ENCODE data around the gene FTSJ1.

Gene FTSJ1

GRCh38 chrX:48470110-48470832 is 5.7 kb upstream of the FTSJ1 start, which contains the start of gene SLC38A5:
SLC38A5 (minus strand) TSS chrX:48470260; CDS start chrX:48467924, 2,336 bp downstream.
- DNase-seq (ENCODE audit: low spot score) = no peak

DNA sequence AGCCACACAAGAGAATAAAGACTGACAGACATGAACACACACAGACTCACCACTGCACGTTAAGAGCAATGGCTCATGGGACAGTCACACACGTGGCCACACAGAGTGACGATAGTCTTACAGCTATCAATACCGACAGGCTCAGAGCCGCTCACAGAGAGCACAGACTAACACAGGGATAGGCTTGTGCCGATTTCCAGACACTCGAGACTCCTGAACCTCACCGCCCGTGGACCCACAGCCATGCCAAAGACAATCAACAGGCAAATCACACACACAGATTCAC is 5.2 kb upstream of the FTSJ1 start:
- no peak for DNase-seq (ENCODE audit: low spot score)

DNA sequence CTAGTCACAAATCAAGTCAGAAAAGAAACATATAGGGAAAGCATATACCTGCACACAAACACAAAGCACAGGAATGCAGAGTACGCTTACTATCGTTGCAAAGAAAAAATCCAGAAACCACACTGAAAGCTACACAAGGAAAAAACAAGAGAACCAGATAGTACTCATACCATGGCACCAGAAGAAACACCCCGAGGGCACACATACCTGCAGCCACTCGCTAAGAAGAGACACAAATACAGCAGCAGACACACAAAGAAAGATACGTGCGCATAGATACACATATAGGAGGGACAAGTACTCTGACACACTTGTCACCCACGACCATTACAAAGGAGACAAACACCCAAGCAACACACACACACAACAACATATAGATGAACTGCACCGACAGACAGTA is 4.5 kb upstream of the FTSJ1 start:
- no peak for DNase-seq (ENCODE audit: low spot score)

- DNase-seq (ENCODE audit: low spot score) = no peak
Observed at GRCh38 chrX:48472225-48472624, 3.8 kb upstream of the FTSJ1 start.

DNA sequence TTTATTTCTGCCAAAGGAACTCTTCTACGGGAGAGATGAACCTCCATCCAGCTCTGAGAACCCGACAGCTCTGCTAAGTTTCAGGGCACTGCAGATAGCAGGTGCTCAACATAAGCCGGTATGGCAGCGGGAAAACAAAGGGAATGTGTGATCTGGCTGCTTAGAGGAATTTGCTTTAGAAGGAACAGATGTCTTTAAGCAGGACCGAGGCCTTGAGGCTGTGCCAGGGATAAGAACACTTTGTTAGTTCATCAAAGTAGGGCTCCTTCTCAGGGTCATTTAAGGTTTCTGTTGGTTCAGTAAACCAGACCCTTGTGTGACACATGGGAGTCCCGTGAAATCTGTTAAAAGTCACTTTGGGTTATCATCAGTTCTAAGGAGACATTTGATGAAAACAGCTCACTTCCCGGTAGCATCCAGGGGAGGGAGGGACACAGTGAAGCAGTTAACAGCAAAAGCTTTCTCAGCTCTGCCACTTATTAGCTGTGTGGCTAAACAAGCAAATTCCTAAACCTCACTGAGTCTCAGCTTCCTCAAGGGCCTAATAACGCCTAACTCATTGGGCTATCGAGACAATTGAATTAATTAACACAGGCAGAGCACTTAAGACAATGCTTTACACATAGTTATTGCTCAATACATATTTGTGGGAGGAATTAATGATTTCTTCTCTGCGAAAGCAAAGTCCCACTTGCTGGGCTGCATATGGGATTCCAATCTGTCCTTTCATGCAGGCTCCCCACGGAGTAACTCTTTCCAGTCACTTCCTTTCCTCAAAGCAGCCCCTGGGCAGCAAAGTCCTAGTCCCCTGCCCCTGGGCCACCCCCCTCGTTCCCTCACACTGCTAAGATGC is 2.9 kb upstream of the FTSJ1 start:
- no peak for DNase-seq (ENCODE audit: low spot score)

GRCh38 chrX:48473704-48473990 is 2.4 kb upstream of the FTSJ1 start:
- DNase-seq (ENCODE audit: low spot score) = no peak

GRCh38 chrX:48474127-48474526 is 1.9 kb upstream of the FTSJ1 start:
- no peak for DNase-seq (ENCODE audit: low spot score)

- no peak for DNase-seq (ENCODE audit: low spot score)
Observed at GRCh38 chrX:48474581-48474980, 1.4 kb upstream of the FTSJ1 start.

- no peak for DNase-seq (ENCODE audit: low spot score)
Observed at GRCh38 chrX:48475296-48475695, 703 bp upstream of the FTSJ1 start.

GRCh38 chrX:48476919-48477318 is 920 bp downstream of the FTSJ1 start:
- no peak for DNase-seq (ENCODE audit: low spot score)

DNA sequence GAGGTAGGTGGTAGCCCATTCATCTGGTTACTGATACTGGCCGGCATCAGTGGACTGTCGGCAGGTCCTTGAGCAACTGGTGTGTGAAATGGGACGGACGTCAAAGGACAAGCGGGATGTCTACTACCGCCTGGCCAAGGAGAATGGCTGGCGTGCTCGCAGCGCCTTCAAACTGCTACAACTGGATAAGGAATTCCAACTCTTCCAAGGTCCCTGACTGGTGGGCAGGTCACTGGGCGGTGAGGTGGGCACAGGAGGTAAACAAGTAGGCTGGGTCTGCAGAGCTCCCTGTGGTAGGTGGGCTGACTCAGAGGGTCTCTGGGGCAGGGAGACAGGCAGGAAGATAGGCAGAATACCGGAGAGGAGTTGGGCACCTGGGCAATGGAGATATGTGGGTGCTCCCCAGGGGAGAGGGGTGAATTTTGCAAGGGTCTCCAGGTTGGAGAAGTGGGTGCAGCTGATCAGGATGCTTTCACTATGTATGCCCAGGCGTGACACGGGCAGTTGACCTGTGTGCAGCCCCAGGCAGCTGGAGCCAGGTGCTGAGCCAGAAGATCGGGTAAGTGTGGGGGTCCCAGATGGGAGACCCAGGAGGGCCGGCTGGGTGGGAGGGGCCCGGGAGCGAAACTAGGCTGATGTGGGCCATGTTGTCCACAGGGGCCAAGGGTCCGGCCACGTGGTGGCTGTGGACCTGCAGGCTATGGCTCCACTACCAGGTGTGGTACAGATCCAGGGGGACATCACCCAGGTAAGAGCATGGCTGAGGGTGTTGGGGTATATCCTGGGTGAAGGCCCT is 2.2 kb downstream of the FTSJ1 start:
- DNase-seq (ENCODE audit: low spot score) = no peak

DNA sequence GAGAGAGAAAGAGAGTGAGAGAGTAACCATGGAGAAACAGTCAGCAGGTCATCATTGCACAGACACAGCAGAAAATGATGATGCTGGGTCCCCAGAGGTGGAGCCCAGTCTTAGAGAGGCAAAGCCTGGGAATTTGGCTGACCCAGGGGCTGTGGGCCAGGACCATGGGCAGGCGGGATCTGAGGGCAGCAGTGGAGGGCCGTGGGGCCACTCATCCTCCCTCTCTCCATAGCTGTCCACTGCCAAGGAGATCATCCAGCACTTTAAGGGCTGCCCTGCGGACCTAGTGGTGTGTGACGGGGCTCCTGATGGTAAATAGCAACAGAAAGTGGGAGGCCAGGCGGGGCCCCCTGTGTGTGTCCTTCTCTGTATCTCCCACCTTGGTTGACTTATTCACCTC is 2.8 kb downstream of the FTSJ1 start:
- no peak for DNase-seq (ENCODE audit: low spot score)

DNA sequence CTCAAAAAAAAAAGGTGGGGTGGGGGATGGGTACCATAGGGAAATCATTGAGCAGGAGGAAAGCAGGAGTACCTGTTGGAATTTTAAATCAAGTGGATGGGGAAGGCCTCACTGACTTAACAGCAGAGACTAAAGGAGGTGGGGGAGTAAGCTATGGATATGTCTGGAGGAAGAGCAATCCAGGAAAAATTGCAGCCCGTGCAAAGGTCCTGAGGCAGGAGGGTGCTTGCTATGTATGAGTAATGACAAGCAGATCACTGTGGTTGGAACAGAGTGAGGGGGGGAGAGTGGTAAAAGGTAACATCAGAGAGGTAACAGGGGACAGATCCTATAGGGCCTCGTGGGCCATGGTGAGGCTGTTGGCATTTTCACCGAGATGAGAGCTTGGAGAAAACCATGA is 4.1 kb downstream of the FTSJ1 start:
- no peak for DNase-seq (ENCODE audit: low spot score)

GRCh38 chrX:48480583-48480982 is 4.6 kb downstream of the FTSJ1 start:
- no peak for DNase-seq (ENCODE audit: low spot score)

DNA sequence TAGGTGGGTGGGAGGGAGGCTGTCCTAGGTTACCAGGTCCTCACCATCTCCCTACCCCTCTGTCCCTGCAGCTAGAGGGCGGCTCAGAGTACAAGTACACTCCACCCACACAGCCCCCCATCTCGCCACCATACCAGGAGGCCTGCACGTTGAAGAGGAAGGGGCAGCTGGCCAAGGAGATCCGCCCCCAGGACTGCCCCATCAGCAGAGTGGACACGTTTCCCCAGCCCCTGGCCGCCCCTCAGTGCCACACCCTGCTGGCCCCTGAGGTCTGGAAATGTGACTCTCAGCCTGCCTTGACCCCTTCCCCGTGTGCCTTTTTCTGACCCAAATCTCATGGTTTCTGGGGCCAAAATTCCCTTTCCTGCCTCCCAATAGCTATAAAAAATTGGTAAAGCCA is 6.5 kb downstream of the FTSJ1 start:
- no peak for DNase-seq (ENCODE audit: low spot score)

GRCh38 chrX:48487362-48487798 is 11.4 kb downstream of the FTSJ1 start:
- DNase-seq (ENCODE audit: low spot score) = no peak

DNA sequence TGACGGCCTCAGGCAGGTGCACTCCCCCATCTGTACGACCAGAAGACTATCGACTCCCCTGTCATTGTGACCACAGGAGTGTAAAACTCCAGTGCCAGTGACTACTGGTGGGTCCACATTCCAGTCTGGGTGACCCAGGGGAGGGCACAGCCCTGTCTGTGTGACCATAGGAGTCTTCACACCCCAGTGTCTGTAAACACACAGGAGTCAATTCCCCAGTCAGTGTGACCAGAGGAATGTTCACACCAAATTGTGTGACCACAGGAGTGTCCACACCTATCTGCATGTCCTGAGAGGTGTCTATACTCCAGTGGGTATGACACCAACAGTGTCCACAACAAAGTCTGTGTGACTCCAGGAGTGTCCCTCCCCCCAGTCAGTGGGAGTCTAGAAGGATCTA is 12.0 kb downstream of the FTSJ1 start:
- no peak for DNase-seq (ENCODE audit: low spot score)

DNA sequence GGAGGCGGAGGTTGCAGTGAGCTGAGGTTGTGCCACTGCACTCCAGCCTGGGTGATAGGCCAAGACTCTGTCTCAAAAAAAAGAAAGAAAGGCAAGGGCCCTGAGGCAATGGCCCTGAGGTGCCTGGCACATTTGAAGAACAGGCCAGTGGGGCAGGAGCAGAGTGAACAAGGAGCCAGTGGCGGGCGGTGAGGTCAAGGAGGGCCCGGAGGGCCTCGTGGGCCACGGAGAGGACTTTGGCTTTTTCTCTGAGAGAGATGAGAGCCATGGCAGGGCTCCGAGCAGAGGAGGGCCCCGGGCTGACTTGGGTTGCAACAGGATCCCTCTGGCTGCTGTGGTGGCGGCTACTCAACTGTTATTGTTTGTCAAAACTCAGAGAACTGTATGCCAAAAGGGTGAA is 13.3 kb downstream of the FTSJ1 start:
- no peak for DNase-seq (ENCODE audit: low spot score)

DNA sequence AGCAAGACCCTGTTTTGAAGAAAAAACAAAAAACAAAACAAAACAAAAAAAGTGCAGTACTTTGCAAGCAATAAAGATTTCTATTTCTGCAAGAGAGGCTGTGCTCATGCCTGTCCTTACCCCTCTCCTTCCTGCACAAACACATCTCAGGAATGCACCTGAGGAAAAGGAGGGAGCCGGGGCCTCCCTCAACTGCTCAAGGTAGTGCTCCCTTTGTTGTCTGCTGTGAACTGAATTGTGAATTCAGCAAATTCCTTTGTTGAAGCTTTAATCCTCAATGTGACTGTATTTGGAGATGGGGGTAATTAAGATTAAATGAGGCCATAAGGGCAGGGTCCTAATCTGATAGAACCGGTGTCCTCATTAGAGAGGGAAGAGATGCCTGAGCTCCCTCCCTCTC is 13.9 kb downstream of the FTSJ1 start:
- DNase-seq (ENCODE audit: low spot score) = no peak

DNA sequence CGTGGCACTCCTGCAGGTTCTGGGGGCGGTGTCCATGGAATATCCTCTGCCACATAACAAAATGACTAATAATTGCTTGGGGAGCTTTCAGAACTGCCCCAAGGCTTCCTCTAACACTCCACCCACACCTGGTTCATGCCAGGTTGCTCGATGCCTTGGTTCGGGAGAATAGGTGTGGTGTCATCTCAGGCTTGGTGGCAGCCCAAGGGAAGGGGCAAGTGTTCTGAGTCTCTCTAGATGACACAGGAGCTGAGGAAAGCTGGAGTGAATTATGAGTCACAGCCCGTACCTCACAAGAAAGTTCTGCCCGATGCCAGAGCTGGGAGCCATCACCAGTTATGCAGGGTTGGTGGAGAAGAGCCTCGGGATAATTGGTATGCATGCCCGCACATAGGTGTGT is 14.7 kb downstream of the FTSJ1 start:
- DNase-seq (ENCODE audit: low spot score) = no peak

DNA sequence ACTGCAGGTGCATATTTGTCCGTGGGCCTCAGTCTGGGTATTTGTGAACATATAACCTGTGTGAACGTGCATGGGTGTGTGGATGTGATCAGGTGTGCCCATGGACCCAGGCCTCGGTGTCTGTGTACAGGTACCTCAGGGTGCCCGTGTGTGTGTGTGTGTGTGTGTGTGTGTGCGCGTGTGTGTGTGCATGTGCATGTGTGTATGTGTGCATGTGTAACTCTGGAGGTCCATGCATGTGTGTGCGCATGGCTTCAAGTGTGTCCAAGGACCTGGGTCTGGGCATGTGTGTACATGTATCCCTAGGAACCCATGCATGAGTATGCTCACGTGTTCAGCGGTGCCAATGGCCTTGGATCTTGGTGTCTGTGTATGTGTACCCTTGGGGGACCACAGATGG is 15.8 kb downstream of the FTSJ1 start:
- DNase-seq (ENCODE audit: low spot score) = no peak

GRCh38 chrX:48492293-48492910 is 16.4 kb downstream of the FTSJ1 start:
- no peak for DNase-seq (ENCODE audit: low spot score)
